Esophagus squamous epithelium (tissue), 4 donors: ENCODE measurements around the gene STK24.

Experiments used
- CTCF ChIP-seq, 6 experiments: fragments of 450-650 bp in 4 of 6; fragments of 200-600 bp in 2 of 6; sonication (generic) in 2 of 6; IDR thresholded peaks; one replicate each; pipeline ENCODE4 v1.5.1; 2016 to 2019; ENCODE audit warnings: antibody characterized with exemption in 6 of 6, mild to moderate bottlenecking in 4 of 6, moderate library complexity in 4 of 6
- POLR2A ChIP-seq, 4 donors: fragments of 450-650 bp; IDR thresholded peaks; one replicate each; pipeline ENCODE4 v1.6.1; 2017; ENCODE audit warnings: antibody characterized with exemption in 4 of 4, mild to moderate bottlenecking in 4 of 4, moderate library complexity in 3 of 4

DNA sequence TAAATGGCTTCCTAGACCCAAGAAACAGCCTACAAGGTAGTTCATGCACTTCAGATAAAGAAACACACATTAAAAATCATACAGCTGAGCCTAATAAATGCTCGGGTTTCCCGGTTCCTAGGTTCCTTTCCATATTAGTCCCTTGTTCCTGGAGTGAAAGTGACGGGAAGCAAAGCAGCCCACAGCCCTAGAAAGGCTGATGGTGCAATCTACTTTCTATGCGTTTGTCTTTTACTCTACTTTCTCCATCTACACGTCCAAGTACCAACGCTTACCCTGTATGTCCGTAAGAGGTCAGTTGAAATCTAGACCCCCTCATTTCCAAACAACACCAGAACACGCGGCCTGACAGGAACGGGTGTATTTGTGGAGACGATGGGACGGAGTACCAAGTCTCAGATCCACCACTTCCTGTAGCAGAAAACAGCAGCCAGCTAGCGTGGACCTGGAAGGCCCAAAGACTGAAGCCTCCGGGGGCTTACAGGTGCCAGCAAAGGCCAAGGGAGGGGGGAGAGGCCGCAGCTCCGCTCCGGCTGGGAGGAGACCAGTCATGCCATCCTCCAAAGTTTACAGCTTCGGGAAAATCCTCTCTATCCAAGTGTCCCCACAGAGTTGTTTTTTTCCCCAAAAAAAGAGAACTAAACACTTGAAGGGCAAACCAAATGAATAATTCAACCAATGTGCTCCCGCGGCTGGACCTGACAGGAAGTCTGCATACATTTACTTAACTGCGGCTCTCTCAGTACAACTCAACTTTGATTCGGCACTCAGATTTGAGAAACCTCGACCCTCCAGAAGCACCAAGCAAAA, 34.1 kb downstream of the STK24 start:
- TF ChIP-seq CTCF (IDR thresholded peaks at IDR 0.05) (no peak), POLR2A (IDR thresholded peaks at IDR 0.05) (no peak)
